A549 (cell line): ENCODE results near the gene KCNJ14.

ENCODE experiments used
- CEBPB ChIP-seq, 2 experiments: fragments of >200 bp in 1 of 2; sonication (Bioruptor Twin) in 1 of 2; formaldehyde crosslinking in 1 of 2; IDR thresholded peaks; 2 replicates each; pipeline ENCODE4 v1.6.1; 2012 to 2016
- CHD2 ChIP-seq: fragments of 150-350 bp; IDR thresholded peaks from 2 replicates; pipeline ENCODE4 v1.6.1; 2014; ENCODE audit warnings: low read length; ENCODE audit not compliant: partially characterized antibody
- CTCF ChIP-seq: fragments of >200 bp; sonication (Bioruptor Twin); formaldehyde crosslinking; IDR thresholded peaks from 3 replicates; pipeline ENCODE4 v1.5.1; 2016
- EP300 ChIP-seq, 2 experiments: fragments of >200 bp; sonication (Bioruptor Twin); formaldehyde crosslinking; IDR thresholded peaks; 2 replicates in 1 of 2; 3 replicates in 1 of 2; pipeline ENCODE4 v1.6.1; 2016 to 2017
- JUN ChIP-seq, 2 experiments: fragments of >200 bp; sonication (Bioruptor Twin); formaldehyde crosslinking; IDR thresholded peaks; 2 replicates in 1 of 2; 3 replicates in 1 of 2; pipeline ENCODE4 v1.6.1; 2016 to 2017
- KDM1A ChIP-seq: fragments of 200-600 bp; sonication (generic); IDR thresholded peaks from 2 replicates; pipeline ENCODE4 v1.6.1; 2016; ENCODE audit warnings: low read depth, mild to moderate bottlenecking
- NFE2L2 ChIP-seq: fragments of 150-350 bp; conservative IDR thresholded peaks from 2 replicates; pipeline ENCODE4 v1.6.1; 2014; ENCODE audit warnings: low read length
- POLR2A ChIP-seq: IDR thresholded peaks from 2 replicates; pipeline ENCODE4 v1.6.1; 2012; ENCODE audit warnings: mild to moderate bottlenecking, low read length
- REST ChIP-seq: fragments of 200-600 bp; sonication (generic); IDR thresholded peaks from 2 replicates; pipeline ENCODE4 v1.6.1; 2016; ENCODE audit warnings: antibody characterized with exemption, mild to moderate bottlenecking, moderate library complexity
- TF ChIP-seq, protein P1 (sequence below): fragments of >200 bp; sonication (Bioruptor Twin); formaldehyde crosslinking; IDR thresholded peaks from 3 replicates; pipeline ENCODE4 v1.6.1; 2016
- TF ChIP-seq, protein P2 (sequence below): IDR thresholded peaks from 2 replicates; pipeline ENCODE4 v1.6.1; 2012

DNA sequence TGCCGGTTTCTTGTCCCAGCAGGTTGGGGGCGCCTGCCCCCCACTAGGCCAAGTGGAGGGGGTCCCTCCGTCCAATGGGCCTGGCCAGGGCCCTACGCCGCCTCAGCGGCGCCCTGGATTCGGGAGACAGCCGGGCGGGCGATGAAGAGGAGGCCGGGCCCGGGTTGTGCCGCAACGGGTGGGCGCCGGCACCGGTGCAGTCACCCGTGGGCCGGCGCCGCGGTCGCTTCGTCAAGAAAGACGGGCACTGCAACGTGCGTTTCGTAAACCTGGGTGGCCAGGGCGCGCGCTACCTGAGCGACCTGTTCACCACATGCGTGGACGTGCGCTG is 6.2 kb downstream of the KCNJ14 start:
- TF ChIP-seq POLR2A (no peak), CTCF (no peak), CHD2 (no peak), KDM1A (no peak), REST (no peak), CEBPB (IDR thresholded peaks at IDR 0.05) (no peak), EP300 (IDR thresholded peaks at IDR 0.05) (no peak), JUN (IDR thresholded peaks at IDR 0.05) (no peak), NFE2L2 (no peak)
- TF ChIP-seq, protein P1, sequence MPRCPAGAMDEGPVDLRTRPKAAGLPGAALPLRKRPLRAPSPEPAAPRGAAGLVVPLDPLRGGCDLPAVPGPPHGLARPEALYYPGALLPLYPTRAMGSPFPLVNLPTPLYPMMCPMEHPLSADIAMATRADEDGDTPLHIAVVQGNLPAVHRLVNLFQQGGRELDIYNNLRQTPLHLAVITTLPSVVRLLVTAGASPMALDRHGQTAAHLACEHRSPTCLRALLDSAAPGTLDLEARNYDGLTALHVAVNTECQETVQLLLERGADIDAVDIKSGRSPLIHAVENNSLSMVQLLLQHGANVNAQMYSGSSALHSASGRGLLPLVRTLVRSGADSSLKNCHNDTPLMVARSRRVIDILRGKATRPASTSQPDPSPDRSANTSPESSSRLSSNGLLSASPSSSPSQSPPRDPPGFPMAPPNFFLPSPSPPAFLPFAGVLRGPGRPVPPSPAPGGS: no peak
- TF ChIP-seq, protein P2, sequence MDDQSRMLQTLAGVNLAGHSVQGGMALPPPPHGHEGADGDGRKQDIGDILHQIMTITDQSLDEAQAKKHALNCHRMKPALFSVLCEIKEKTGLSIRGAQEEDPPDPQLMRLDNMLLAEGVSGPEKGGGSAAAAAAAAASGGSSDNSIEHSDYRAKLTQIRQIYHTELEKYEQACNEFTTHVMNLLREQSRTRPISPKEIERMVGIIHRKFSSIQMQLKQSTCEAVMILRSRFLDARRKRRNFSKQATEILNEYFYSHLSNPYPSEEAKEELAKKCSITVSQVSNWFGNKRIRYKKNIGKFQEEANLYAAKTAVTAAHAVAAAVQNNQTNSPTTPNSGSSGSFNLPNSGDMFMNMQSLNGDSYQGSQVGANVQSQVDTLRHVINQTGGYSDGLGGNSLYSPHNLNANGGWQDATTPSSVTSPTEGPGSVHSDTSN: no peak
